Spinal cord (tissue), 10 donors: ENCODE measurements around the gene CGB8. TPM values are rescaled to one million over a fixed set of nuclear protein-coding genes. Genes with fewer than 3 reads are reported as not detected.
"Not testable (repeated sequence)": the region's sequence is repeated elsewhere in the genome, so short reads cannot be mapped to it uniquely, and the experiment has no call there.

ENCODE experiments used
- DNase-seq, 6 donors: peaks; one replicate each; pipeline versions ENCODE4 v3.0.0 to v3.0.0-alpha.2; 2013 to 2015; ENCODE audit warnings: low spot score in 6 of 6, low read depth in 4 of 6
- H3K27ac ChIP-seq: one replicate; pipeline ENCODE4 v1.5.1; 2013; ENCODE audit warnings: low read depth, low read length, control low read depth
- H3K27me3 ChIP-seq: one replicate; pipeline ENCODE4 v1.6.1; 2013; ENCODE audit warnings: low read length; ENCODE audit not compliant: control insufficient read depth, insufficient read depth
- H3K36me3 ChIP-seq: one replicate; pipeline ENCODE4 v1.6.1; 2013; ENCODE audit warnings: low read length; ENCODE audit not compliant: control insufficient read depth, insufficient read depth
- H3K4me1 ChIP-seq: one replicate; pipeline ENCODE4 v1.6.1; 2013; ENCODE audit warnings: low read length; ENCODE audit not compliant: control insufficient read depth, insufficient read depth
- H3K4me3 ChIP-seq: one replicate; pipeline ENCODE4 v1.5.1; 2013; ENCODE audit warnings: low read depth, low read length, control low read depth
- H3K9me3 ChIP-seq: one replicate; pipeline ENCODE4 v1.6.1; 2013; ENCODE audit warnings: low read length; ENCODE audit not compliant: control insufficient read depth, insufficient read depth
- WGBS: methylation state at CpG from one replicate; pipeline ENCODE4 v1.1.5; 2013; ENCODE audit warnings: missing lambda C conversion rate; ENCODE audit not compliant: insufficient coverage; 5-methylcytosine and 5-hydroxymethylcytosine counted together
- polyA plus RNA-seq, 2 donors: library from polyadenylated mRNA; unstranded; fragments of 120-200 nt; gene quantifications; one replicate each; pipeline ENCODE4 v1.2.1, GENCODE V29; 2013; ENCODE audit not compliant: insufficient read length in 2 of 2
- total RNA-seq, 2 donors: library from RNA; depleted of rRNA in 1 of 2; stranded (reverse); fragments of 120-200 nt in 1 of 2; fragments of >200 nt in 1 of 2; gene quantifications; one replicate each; pipeline versions ENCODE4 v1.2.3 to v1.2.4, GENCODE V29; 2013 to 2014
- donor health status: healthy.

Gene CGB8
- total and polyA plus RNA-seq, 4 donors, result 0.72 TPM; not detected in 3

DNA sequence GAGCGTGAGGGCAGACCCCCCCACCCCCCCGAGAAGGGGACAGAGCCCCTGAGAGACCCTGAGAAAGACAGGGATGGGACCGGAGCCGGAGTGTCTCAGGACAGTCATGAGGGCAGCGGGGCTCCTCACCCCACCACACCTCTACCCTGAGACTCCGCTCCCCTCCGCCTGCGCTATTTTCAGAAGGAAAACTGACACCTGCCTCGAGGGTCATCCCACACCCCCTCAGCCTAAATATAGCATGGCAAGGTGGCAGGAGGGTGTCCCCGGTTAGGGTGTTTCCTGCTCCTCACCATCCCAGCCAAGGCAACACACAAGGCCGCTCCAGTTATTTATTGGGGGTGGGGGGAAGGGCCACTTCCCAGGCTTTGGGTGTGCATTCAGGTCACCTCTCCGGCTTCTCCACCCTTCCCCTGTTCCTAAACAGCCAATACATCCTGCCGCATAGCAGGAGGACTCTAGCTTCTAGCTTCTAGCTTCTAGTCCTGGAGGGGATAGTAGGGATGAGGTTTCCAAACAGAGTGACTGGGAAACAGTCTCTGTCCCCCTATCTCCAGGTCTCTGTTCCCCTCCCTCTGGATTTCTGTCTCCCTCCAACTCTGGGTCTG, 17.1 kb upstream of the CGB8 start:
- WGBS, result 33% methylated on average over 4 of the region's 13 CpGs
- no peak overlapping the region for H3K4me3 ChIP-seq
- peaks cover 60% of the 10 kb centered on the region for H3K27me3 ChIP-seq
- H3K4me1 ChIP-seq, result peaks cover 11% of the 10 kb centered on the region
- DNase-seq, result no peak
- no peaks in the 10 kb centered on the region for H3K36me3 ChIP-seq
- H3K27ac ChIP-seq, result no peak overlapping the region
- no peaks in the 10 kb centered on the region for H3K9me3 ChIP-seq

DNA sequence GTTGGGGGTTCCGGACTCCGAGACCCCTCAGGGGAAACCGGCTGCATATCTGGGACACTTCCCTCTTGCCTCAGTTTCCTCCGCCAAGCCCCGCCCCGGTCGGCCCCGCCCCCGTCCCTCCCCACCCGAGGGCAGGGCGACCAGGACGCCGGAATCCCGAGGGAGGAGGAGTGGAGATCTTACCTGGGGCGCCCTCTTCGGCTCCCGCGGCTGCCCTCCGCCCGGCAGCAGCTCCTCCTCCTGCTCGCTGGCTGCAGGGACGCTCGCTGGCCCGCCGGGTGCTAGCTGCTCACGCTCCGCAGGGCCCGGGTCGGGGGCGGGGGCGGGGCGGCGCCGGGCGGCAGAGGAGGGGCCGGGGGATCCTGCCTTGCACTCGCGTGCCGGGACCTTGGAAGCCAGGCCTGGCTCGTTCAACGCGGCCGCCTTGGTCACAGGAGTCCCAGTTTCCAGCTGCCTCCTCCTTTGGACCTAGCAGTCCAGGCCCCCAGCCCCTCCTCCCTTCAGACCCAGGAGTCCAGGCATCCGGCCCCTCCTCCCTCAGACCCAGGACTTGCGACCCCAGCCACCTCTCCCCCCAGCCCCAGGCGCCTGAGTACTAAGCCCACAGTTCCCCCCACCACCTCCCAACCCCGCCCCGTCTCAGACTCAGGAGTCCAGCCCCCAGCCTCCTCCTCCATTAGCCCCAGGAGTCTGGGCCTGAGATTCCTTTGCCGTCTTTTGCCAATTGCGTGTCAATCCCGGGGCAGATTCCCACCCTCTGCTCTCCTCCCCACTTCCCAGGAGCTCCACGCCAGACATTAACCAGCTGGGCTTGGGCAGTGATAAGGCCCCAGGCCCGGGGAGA, 16.1 kb upstream of the CGB8 start, which contains the start of gene NTF4:
TSS of gene NTF4 (minus strand) at position 51 of the 844 bp plus-strand sequence. CDS start 2,821 bp downstream, outside the sequence.
- Histone ChIP-seq H3K27ac (no peak within 1 kb of the TSS), H3K27me3 (peaks cover 52% of the 10 kb centered on the region), H3K4me3 (no peak within 1 kb of the TSS), H3K36me3 (no peaks in the 10 kb centered on the region), H3K4me1 (peaks cover 11% of the 10 kb centered on the region), H3K9me3 (no peaks in the 10 kb centered on the region)
- WGBS, result 2% methylated on average over 47 of the region's 53 CpGs
- DNase-seq, result no peak

DNA sequence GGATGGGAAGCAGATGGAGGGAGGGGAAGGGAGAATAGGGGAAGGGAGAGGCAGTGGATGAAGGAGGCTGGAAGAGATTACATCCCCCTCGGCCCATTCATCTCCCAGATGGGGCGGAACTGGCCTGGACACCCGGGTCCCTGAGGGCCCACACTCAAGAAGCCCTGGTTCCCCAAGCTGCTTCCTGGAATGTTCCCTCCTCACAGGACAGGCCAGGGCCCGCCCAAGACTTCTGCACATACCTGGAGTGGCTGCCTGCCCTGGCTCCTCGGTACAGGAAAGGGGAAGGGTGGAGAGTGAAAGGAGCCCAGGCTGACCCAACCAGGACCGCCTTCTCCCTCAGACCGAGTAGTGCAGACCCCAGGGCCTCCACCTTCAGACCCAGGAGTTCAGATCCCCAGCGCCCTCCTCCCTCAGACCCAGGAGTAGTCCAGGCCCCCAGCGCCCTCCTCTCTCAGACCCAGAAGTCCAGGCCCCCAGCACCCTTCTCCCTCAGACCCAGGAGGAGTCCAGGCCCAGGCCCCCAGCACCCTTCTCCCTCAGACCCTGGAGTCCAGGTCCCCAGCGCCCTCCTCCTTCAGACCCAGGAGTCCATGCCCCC, 15.2 kb upstream of the CGB8 start:
- no peaks in the 10 kb centered on the region for H3K36me3 ChIP-seq
- no peak overlapping the region for H3K4me3 ChIP-seq
- peaks cover 11% of the 10 kb centered on the region for H3K4me1 ChIP-seq
- no peak overlapping the region for H3K27ac ChIP-seq
- DNase-seq, result no peak
- no peaks in the 10 kb centered on the region for H3K9me3 ChIP-seq
- 54% methylated on average over 7 of the region's 10 CpGs for WGBS
- peaks cover 50% of the 10 kb centered on the region for H3K27me3 ChIP-seq

DNA sequence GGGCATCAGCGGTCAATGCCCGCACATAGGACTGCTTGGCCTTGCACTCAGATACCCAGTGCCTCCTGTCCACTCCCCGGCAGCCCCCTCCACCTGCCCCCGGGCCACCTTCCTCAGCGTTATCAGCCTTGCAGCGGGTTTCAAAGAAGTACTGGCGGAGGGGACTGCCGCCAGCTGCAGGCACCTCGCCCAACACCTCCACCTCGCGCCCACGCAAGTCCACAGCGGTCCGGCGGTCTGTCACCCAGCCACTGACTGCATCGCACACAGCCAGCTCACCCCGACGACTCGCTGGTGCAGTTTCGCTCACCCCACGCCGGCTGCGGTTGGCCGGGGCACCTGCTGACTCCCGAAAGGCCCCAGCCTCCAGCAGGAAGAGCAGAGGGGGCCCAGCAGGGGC, 12.5 kb upstream of the CGB8 start:
- H3K36me3 ChIP-seq, result no peaks in the 10 kb centered on the region
- H3K9me3 ChIP-seq, result no peaks in the 10 kb centered on the region
- 76% methylated on average over 25 of the region's 25 CpGs for WGBS
- no peak overlapping the region for H3K27ac ChIP-seq
- H3K27me3 ChIP-seq, result peaks cover 62% of the 10 kb centered on the region
- DNase-seq, result no peak
- H3K4me1 ChIP-seq, result peaks cover 29% of the 10 kb centered on the region
- no peak overlapping the region for H3K4me3 ChIP-seq

DNA sequence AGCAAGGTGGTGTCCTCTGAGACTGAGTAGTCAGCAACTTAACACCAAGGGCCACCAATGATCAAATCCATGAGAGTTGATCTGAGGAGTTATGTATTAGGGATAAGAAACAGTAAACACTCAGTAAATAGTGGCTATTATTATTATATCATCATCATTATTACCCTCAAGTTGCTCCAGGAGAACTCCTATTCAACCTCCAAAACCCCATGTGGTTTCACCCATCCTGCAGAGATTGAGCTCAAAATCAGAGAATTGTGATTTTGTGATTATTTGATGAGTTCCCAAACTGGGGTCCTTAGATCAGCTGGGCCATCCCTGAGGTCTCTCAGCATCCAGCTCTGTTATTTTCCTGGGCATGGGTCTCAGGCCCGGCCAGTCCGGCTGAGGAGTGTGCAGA, 12.1 kb upstream of the CGB8 start:
- H3K27ac ChIP-seq, result no peak overlapping the region
- 96% methylated on average over 2 of the region's 2 CpGs for WGBS
- DNase-seq, result no peak
- no peaks in the 10 kb centered on the region for H3K36me3 ChIP-seq
- H3K9me3 ChIP-seq, result no peaks in the 10 kb centered on the region
- H3K4me1 ChIP-seq, result peaks cover 34% of the 10 kb centered on the region
- peaks cover 63% of the 10 kb centered on the region for H3K27me3 ChIP-seq
- H3K4me3 ChIP-seq, result no peak overlapping the region

DNA sequence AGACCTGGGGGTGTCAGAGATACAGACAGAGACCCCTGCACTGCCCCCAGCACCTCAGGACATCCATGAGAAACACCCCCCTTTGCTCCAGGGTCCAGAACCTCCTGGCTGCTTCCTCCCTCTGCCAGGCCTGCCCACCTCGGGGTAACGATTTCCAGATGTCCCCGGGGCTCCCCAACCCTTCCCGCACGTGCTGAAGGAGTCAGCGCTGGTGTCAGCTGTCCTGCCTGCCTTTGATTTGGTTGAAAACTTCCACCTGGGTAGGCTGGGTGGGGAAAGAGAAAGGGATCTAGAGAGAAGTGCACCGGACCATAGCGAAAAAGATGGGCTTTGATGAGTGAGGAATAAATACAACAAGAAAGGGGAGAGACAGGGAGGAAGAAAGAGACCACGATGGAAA, 10.1 kb upstream of the CGB8 start:
- H3K36me3 ChIP-seq, result no peaks in the 10 kb centered on the region
- no peak overlapping the region for H3K4me3 ChIP-seq
- no peak overlapping the region for H3K27ac ChIP-seq
- H3K27me3 ChIP-seq, result peaks cover 54% of the 10 kb centered on the region
- 57% methylated on average over 9 of the region's 9 CpGs for WGBS
- H3K9me3 ChIP-seq, result no peaks in the 10 kb centered on the region
- peaks cover 26% of the 10 kb centered on the region for H3K4me1 ChIP-seq
- no peak for DNase-seq

DNA sequence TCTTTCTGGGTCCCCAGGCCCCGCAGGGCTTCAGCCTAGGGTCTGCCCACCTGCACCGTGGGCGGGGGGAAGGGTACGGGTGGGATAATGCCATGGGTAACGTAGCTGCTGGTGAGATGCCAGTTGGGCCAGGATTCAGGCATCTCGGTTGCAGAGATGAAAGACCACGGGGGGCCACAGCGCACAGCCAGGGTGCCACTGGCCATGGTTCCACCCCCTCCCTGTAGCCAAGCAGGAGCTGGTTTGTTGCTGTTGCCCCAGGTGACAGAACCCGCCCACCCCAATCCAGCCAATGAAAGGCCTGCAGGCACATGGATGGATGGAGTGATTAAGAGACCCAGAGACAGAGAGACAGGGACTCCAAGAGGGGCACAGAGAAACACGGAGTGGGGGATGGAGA, 9.7 kb upstream of the CGB8 start:
- peaks cover 26% of the 10 kb centered on the region for H3K4me1 ChIP-seq
- H3K27me3 ChIP-seq, result peaks cover 49% of the 10 kb centered on the region
- no peak overlapping the region for H3K27ac ChIP-seq
- no peak overlapping the region for H3K4me3 ChIP-seq
- H3K9me3 ChIP-seq, result no peaks in the 10 kb centered on the region
- 18% methylated on average over 6 of the region's 10 CpGs for WGBS
- no peaks in the 10 kb centered on the region for H3K36me3 ChIP-seq
- peak in 1 of 6 donors; percentile 38 for DNase-seq

DNA sequence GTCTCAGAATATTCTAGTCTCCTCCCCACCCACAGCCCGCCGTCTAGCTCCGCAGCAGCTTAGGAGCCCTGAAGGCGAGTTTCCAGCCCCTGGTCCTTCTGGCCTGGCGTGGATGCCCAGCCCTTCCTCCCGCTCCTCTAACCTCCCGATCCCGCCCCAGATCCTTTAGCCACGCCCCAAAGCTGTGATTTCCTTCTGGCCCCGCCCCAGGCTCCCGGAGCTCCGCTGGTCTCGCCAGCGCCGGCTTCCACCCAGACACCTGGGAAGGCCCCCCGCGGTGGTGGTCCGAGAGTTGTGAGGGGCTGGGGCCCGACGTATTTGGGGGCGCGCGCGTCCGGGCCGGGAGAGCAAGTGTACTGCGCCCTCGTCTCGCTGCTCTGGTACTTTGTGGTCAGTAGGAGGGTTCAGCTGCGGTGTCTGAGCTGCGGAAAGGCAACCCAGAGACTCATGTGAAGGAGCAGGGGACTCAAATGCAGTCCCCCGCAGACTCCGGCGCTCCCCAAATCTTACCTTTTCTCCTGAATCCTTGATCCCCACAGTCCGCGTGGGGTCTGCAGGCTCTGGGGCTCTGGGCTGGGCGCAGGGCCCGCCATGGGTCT, 8.8 kb upstream of the CGB8 start, which contains the start of gene CGB7:
TSS of gene CGB7 (minus strand) at position 114 of the 599 bp plus-strand sequence. CDS start 2,374 bp downstream, outside the sequence.
- Histone ChIP-seq H3K36me3 (no peaks in the 10 kb centered on the region), H3K4me3 (peak within 1 kb of the TSS; percentile 33), H3K4me1 (peaks cover 26% of the 10 kb centered on the region), H3K9me3 (no peaks in the 10 kb centered on the region), H3K27me3 (peaks cover 47% of the 10 kb centered on the region), H3K27ac (no peak within 1 kb of the TSS)
- DNase-seq, result peak in 2 of 6 donors; percentile 16 to 52
- WGBS, result 2% methylated on average over 36 of the region's 38 CpGs

DNA sequence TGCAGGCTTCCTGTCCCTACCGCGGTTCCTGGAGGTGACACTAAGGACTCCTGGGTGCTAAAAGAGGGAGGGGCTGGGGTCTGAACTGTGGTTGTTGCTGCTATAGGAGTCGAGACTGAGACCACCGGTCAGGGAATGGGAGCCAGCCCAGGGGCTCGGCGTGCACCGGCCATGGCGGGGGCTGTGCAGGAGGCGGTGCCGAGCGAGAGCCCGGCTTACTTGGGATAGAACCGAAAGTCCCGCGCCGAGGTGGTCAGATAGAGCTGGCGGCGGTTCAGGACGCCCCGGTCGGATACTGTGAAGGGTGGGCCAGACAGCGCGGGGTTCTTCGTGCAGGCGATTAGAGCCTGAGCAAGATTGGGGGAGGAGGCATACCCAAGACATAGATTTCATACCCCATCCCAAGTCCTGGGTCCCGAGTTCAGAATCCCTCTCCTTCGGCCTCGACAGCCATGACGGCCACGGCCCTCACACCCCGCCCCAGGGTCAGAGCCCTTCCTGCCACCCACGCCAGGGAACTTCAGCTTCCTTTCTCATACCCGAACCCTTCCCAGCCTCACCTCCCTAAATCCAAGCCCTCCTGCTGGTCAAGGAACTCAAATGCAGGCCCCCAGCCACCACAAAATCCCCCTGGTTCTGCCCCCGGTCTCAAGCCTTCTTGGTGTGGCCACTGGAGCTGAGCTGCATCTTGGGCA, 8.1 kb upstream of the CGB8 start:
- H3K4me3 ChIP-seq, result peak overlapping the region; percentile 33
- not testable (repeated sequence) for H3K9me3 ChIP-seq, DNase-seq, H3K27ac ChIP-seq, H3K36me3 ChIP-seq
- WGBS, result 6% methylated on average over 29 of the region's 34 CpGs
- H3K27me3 ChIP-seq, result peaks cover 47% of the 10 kb centered on the region
- H3K4me1 ChIP-seq, result peaks cover 26% of the 10 kb centered on the region
